Measurements from ENCODE around the gene ZMAT5. TPM values are rescaled to one million over a fixed set of nuclear protein-coding genes. Genes with fewer than 3 reads are reported as not detected.

Gene ZMAT5
- total RNA-seq, 1 experiment from 2014 or later = 13.4 TPM

GRCh38 chr22:29816539-29816938 is 49.7 kb upstream of the ZMAT5 start:
- H3K4me3 Mint-ChIP-seq = no peak overlapping the region
- ChIA-PET POLR2A (interaction anchor here (0.6 kb wide), 1 partner anchor 112 kb away, joined by 3 read pairs; no protein-coding TSS in a partner anchor), CTCF (interaction anchor here (1.0 to 1.3 kb wide), 2 partner anchors 181 to 189 kb away, joined by 3 to 8 read pairs; no protein-coding TSS in a partner anchor)
- H3K9me3 Mint-ChIP-seq = no peaks in the 10 kb centered on the region
- H3K36me3 Mint-ChIP-seq = peaks cover 42% of the 10 kb centered on the region
- no peak for DNase-seq (ENCODE audit: low spot score)
- H3K4me1 Mint-ChIP-seq = 0 out of 2 replicates have a peak, but pooled peaks cover 3% of the 10 kb centered on the region
- no peak overlapping the region for H3K27ac Mint-ChIP-seq
- H3K27me3 Mint-ChIP-seq (ENCODE audit: low read depth) = no peaks in the 10 kb centered on the region; the same call in 1 of the 2 replicates
- TF ChIP-seq AR (CRISPR knock-in tag; IDR thresholded peaks at IDR 0.05) (no peak), AFF4 (CRISPR knock-in tag; IDR thresholded peaks at IDR 0.05; ENCODE audit: borderline replicate concordance) (no peak), ATF2 (CRISPR knock-in tag; IDR thresholded peaks at IDR 0.05; ENCODE audit: borderline replicate concordance, low read depth) (no peak), RORB (CRISPR knock-in tag; IDR thresholded peaks at IDR 0.05) (no peak), STAT6 (CRISPR knock-in tag; conservative IDR thresholded peaks at IDR 0.05; ENCODE audit: low read depth) (no peak), NFATC4 (CRISPR knock-in tag; IDR thresholded peaks at IDR 0.05) (no peak), SMAD3 (CRISPR knock-in tag; IDR thresholded peaks at IDR 0.05; ENCODE audit: borderline replicate concordance) (no peak), E2F5 (CRISPR knock-in tag; IDR thresholded peaks at IDR 0.05) (no peak), FOXP1 (CRISPR knock-in tag; IDR thresholded peaks at IDR 0.05; ENCODE audit: borderline replicate concordance) (no peak)
- TF ChIP-seq, protein P1, sequence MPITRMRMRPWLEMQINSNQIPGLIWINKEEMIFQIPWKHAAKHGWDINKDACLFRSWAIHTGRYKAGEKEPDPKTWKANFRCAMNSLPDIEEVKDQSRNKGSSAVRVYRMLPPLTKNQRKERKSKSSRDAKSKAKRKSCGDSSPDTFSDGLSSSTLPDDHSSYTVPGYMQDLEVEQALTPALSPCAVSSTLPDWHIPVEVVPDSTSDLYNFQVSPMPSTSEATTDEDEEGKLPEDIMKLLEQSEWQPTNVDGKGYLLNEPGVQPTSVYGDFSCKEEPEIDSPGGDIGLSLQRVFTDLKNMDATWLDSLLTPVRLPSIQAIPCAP (CRISPR knock-in tag; IDR thresholded peaks at IDR 0.05) = no peak
- no peak for ATAC-seq

- DNase-seq (ENCODE audit: low spot score) (no peak), ATAC-seq (peak; percentile 39; the same call in 1 of the 2 replicates)
- Mint-ChIP-seq H3K27me3 (ENCODE audit: low read depth) (no peaks in the 10 kb centered on the region; the same call in 1 of the 2 replicates), H3K36me3 (peaks cover 41% of the 10 kb centered on the region), H3K27ac (0 out of 2 replicates have a peak overlapping the region, but pooled peaks have one; percentile 41), H3K4me3 (no peak overlapping the region), H3K4me1 (0 out of 2 replicates have a peak, but pooled peaks cover 3% of the 10 kb centered on the region), H3K9me3 (no peaks in the 10 kb centered on the region)
- ChIA-PET CTCF (interaction anchor here (1.0 to 1.3 kb wide), 2 partner anchors 180 to 189 kb away, joined by 3 to 8 read pairs; no protein-coding TSS in a partner anchor), POLR2A (interaction anchor here (0.6 to 1.0 kb wide), 2 partner anchors 112 to 189 kb away, joined by 3 read pairs; no protein-coding TSS in a partner anchor)
- TF ChIP-seq FOXP1 (CRISPR knock-in tag; IDR thresholded peaks at IDR 0.05; ENCODE audit: borderline replicate concordance) = no peak
- no peak for TF ChIP-seq IRF2 (CRISPR knock-in tag; IDR thresholded peaks at IDR 0.05; ENCODE audit: borderline replicate concordance, low read depth)
- no peak for TF ChIP-seq CTCF (IDR thresholded peaks at IDR 0.05)
- no peak for TF ChIP-seq MXD4 (CRISPR knock-in tag; IDR thresholded peaks at IDR 0.05; ENCODE audit: borderline replicate concordance)
- TF ChIP-seq GABPB1 (CRISPR knock-in tag; IDR thresholded peaks at IDR 0.05) = no peak
- TF ChIP-seq, protein P2, sequence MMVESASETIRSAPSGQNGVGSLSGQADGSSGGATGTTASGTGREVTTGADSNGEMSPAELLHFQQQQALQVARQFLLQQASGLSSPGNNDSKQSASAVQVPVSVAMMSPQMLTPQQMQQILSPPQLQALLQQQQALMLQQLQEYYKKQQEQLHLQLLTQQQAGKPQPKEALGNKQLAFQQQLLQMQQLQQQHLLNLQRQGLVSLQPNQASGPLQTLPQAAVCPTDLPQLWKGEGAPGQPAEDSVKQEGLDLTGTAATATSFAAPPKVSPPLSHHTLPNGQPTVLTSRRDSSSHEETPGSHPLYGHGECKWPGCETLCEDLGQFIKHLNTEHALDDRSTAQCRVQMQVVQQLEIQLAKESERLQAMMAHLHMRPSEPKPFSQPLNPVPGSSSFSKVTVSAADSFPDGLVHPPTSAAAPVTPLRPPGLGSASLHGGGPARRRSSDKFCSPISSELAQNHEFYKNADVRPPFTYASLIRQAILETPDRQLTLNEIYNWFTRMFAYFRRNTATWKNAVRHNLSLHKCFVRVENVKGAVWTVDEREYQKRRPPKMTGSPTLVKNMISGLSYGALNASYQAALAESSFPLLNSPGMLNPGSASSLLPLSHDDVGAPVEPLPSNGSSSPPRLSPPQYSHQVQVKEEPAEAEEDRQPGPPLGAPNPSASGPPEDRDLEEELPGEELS (CRISPR knock-in tag; IDR thresholded peaks at IDR 0.05) = no peak
- no peak for TF ChIP-seq E2F5 (CRISPR knock-in tag; IDR thresholded peaks at IDR 0.05)
These were observed 49.3 kb upstream of the ZMAT5 start for GRCh38 chr22:29816128-29816527.

Data from WTC11 (cell line).